ENCODE data around the gene GATM. TPM values are rescaled to one million over a fixed set of nuclear protein-coding genes. Genes with fewer than 3 reads are reported as not detected.
"Not testable (repeated sequence)": the region's sequence is repeated elsewhere in the genome, so short reads cannot be mapped to it uniquely, and the experiment has no call there.

The GATM gene
- total RNA-seq, 2 experiments from 2014 or later = 0.62 to 1.3 TPM

DNA sequence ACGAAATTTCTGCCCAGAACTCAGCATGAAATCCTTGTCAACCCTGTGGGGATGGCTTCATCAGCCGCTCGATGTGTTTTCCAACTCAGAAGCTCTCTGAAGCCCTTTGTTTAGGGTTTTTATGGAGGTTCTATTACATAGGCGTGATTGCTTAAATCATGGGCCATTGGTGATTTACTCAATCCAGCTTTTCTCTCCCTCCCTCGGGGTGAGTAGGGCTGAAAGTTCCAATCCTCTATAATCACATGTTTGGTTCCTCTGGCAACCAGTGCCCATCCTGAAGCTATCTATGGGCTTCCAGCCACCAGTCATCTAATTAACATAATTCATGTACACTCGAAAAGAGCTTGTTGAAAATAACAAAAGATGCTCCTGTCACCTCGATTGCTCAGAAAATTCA lies 51.6 kb downstream of the GATM start:
- ChIA-PET POLR2A (no interaction called here), CTCF (no interaction called here)
- Mint-ChIP-seq H3K27ac (no peak overlapping the region), H3K9me3 (no peaks in the 10 kb centered on the region), H3K27me3 (peaks cover 20% of the 10 kb centered on the region), H3K4me3 (no peak overlapping the region), H3K4me1 (ENCODE audit: low read depth) (no peaks in the 10 kb centered on the region), H3K36me3 (no peaks in the 10 kb centered on the region)
- intact Hi-C loops (cut with micrococcal nuclease) = no loop called here
- no peak for DNase-seq

DNA sequence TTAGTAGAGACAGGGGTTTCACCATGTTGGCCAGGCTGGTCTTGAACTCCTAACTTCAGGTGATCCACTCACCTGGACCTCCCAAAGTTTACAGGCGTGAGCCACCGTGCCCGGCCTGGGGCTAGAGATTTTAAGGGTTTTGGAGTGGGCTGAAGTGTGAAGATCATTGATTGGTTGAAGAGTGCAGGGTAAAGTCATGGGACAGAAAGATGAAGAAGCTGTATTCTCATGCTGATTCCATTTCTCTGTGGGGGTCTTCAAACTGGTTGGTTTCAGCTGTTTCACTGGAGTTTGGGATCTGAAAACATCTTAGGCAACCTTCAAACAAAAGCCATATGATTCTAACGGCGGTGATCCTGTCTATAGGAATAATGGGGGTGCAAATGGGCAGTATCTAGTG lies 52.1 kb downstream of the GATM start:
- no peaks in the 10 kb centered on the region for H3K4me1 Mint-ChIP-seq (ENCODE audit: low read depth)

DNA sequence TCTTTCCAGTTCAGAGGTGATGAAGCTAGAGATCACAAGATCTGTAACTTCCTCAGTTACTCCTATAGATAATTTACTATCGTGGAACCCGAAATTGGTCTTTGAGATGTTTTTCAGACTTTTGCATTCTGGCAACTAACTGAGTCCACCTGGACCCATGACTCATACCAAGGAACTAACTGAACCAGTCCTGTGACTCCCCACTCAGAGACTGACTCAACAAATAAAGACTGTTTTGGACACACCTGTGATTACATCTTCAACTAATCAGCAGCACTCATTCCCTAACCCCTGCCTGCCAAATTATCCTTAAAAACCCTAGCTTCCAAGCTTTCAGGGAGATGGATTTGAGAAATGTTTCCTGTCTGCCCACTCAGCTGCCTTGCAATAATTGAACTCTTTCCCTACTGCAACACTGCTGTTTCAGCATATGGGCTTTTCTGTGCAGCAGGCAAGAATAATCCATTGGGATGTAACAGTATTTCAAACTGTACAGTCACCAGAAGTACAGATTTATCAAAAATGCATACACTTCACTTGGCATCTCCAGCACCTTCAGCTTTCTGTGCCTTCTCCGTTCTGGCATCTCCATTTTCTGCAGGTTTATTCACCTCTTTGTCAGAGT lies 57.7 kb downstream of the GATM start:
- H3K4me3 Mint-ChIP-seq = no peak overlapping the region
- no peak overlapping the region for H3K27ac Mint-ChIP-seq
- intact Hi-C loops (cut with micrococcal nuclease) = no loop called here
- DNase-seq = no peak
- no peaks in the 10 kb centered on the region for H3K4me1 Mint-ChIP-seq (ENCODE audit: low read depth)
- ChIA-PET POLR2A (no interaction called here), CTCF (no interaction called here)
- H3K36me3 Mint-ChIP-seq = no peaks in the 10 kb centered on the region
- H3K27me3 Mint-ChIP-seq = peaks cover 8% of the 10 kb centered on the region
- no peaks in the 10 kb centered on the region for H3K9me3 Mint-ChIP-seq

More for the DNA sequence above, 52.1 kb downstream of the GATM start:
- Mint-ChIP-seq H3K27ac (no peak overlapping the region), H3K27me3 (peaks cover 20% of the 10 kb centered on the region), H3K9me3 (no peaks in the 10 kb centered on the region), H3K4me3 (no peak overlapping the region), H3K36me3 (no peaks in the 10 kb centered on the region)
- POLR2A ChIA-PET = no interaction called here
- DNase-seq = no peak
- CTCF ChIA-PET = no interaction called here
- intact Hi-C loops (cut with micrococcal nuclease) = no loop called here

DNA sequence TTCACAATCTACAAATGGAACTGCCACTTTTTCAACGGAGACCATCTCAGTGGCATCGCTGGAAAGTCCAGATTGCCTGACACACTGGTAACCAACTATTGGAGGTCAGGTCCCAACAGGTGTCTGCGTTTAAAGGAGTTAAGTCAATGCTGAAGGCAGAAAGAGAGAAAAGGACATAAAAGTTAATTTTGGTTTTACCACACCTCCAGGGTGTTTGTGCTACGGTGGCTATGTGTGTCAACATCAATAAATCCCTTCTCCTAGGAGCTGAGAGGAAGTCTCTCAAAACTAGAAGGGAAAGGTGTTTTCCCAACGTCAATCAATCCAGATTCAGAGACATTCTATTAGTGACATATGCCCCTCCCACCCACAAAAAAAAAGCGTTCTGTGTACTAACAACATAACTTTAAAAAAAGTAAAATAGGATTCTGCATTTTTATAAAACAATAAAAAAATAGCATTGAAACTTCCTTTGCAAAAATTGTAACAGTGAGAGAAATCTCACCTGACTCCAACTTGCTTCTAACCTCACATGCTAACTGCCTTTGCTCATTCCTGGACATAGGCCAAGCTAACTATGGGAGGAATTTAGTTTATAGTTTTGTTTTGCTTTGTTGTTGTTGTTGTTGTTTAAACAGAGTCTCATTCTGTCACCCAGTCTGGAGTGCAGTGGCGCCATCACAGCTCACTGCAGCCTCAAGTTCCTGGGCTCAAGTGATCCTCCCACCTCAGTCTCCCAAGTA lies 58.7 kb downstream of the GATM start:
- intact Hi-C loops (cut with micrococcal nuclease) = no loop called here
- ChIA-PET POLR2A (no interaction called here), CTCF (interaction anchor here (0.6 kb wide), 1 partner anchor 79 kb away, joined by 3 read pairs; no protein-coding TSS in a partner anchor)
- Mint-ChIP-seq H3K27me3 (peaks cover 15% of the 10 kb centered on the region), H3K4me1 (ENCODE audit: low read depth) (no peaks in the 10 kb centered on the region), H3K36me3 (no peaks in the 10 kb centered on the region), H3K9me3 (no peaks in the 10 kb centered on the region), H3K4me3 (no peak overlapping the region), H3K27ac (no peak overlapping the region)
- no peak for DNase-seq

DNA sequence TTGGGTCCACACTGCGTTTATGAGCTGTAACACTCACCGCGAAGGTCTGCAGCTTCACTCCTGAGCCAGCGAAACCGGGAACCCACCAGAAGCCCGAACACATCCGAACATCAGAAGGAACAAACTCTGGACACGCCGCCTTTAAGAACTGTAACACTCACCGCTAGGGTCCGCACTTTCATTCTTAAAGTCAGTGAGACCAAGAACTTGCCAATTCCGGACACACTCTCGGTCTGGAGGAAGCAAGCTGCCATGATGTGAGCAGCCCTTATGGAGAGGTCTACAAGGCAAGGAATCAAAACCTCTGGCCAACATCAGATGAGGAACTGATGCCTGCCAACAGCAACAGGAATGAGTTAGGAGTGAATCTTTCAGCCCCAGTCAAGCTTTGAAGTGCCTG lies 63.4 kb downstream of the GATM start:
- POLR2A ChIA-PET = no interaction called here
- intact Hi-C loops (cut with micrococcal nuclease) = no loop called here
- H3K27ac Mint-ChIP-seq = no peak overlapping the region
- H3K9me3 Mint-ChIP-seq = no peaks in the 10 kb centered on the region
- H3K4me1 Mint-ChIP-seq (ENCODE audit: low read depth) = no peaks in the 10 kb centered on the region
- peaks cover 13% of the 10 kb centered on the region for H3K27me3 Mint-ChIP-seq
- no peaks in the 10 kb centered on the region for H3K36me3 Mint-ChIP-seq
- DNase-seq = no peak
- H3K4me3 Mint-ChIP-seq = no peak overlapping the region
- CTCF ChIA-PET = no interaction called here

DNA sequence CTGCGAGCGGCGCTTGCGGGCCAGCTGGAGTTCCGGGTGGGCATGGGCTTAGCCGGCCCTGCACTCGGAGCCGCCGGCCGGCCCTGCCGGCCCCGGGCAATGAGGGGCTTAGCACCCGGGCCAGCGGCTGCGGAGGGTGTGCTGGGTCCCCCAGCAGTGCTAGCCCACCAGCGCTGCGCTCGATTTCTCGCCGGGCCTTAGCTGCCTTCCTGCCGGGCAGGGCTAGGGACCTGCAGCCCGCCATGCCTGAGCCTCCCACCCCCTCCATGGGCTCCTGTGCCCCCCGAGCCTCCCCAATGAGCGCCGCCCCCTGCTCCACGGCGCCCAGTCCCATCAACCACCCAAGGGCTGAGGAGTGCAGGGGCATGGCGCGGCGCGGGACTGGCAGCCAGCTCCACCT lies 64.2 kb downstream of the GATM start:
- H3K36me3 Mint-ChIP-seq; H3K27ac Mint-ChIP-seq; POLR2A ChIA-PET; CTCF ChIA-PET; H3K4me3 Mint-ChIP-seq; H3K4me1 Mint-ChIP-seq (ENCODE audit: low read depth); H3K9me3 Mint-ChIP-seq; intact Hi-C loops (cut with micrococcal nuclease); DNase-seq: not testable (repeated sequence)
- peaks cover 13% of the 10 kb centered on the region for H3K27me3 Mint-ChIP-seq

Other genes with a start within 250 kb of the GATM start
- gene DUOXA1, start 248.7 kb downstream of the GATM start, total RNA-seq = under 1 TPM; 0.19 to 0.36 TPM
- gene DUOX1, start 248.6 kb downstream of the GATM start, total RNA-seq = under 1 TPM; 0.51 to 0.74 TPM
- 10 to 100 TPM; 11.8 to 12.5 TPM for gene SHF, start 190.6 kb downstream of the GATM start, total RNA-seq
- gene SLC28A2, start 126.3 kb downstream of the GATM start, total RNA-seq = not detected
- gene SLC30A4, start 144.2 kb upstream of the GATM start, total RNA-seq = 1 to 10 TPM; 1.5 to 2.0 TPM
- 10 to 100 TPM; 48.5 to 49.4 TPM for gene BLOC1S6, start 208.8 kb upstream of the GATM start, total RNA-seq